Islet precursor cell (in vitro differentiated cells): ENCODE results near the gene FNDC3B.

Source experiments
- DNase-seq: peaks from one replicate; pipeline ENCODE4 v3.0.0-alpha.2; 2018

Gene FNDC3B

DNA sequence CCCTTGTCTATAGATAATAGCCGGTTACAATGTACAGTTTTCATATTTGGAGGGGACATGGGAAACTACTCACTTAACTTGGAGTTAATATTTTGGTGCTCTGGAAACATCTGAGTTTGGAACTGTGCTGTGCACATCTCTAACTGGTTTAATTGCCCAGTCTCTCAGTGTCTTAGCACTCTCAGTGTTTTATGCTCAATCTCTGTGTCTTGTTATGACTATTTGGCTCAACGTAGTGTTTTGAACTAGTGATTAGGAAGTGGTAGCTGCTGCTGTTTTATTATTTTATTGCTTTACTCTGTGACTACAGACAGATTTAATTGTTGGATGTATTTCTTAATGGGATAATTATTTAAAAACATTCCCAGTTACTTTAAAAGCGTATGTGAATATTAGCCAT lies 17.0 kb downstream of the FNDC3B start:
- no peak for DNase-seq

DNA sequence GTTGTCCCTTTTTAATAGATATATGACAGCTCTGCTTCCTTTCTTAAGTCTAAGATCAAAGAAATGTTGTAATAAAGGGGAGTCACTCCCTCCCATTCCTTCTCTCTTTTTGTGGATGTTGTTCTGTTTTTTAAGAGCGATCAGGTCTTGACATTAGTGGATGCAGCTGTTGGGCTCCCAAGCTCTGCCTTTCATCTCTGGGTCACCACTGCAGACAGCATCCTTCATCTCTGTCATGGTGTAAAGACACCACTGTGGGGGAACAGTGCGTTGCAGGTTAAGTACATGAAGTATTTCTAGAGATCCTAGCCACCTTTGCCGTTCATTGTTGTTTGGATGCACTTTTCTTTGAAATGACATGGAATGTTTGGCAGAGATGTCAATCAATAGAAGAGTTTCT lies 17.7 kb downstream of the FNDC3B start:
- no peak for DNase-seq

DNA sequence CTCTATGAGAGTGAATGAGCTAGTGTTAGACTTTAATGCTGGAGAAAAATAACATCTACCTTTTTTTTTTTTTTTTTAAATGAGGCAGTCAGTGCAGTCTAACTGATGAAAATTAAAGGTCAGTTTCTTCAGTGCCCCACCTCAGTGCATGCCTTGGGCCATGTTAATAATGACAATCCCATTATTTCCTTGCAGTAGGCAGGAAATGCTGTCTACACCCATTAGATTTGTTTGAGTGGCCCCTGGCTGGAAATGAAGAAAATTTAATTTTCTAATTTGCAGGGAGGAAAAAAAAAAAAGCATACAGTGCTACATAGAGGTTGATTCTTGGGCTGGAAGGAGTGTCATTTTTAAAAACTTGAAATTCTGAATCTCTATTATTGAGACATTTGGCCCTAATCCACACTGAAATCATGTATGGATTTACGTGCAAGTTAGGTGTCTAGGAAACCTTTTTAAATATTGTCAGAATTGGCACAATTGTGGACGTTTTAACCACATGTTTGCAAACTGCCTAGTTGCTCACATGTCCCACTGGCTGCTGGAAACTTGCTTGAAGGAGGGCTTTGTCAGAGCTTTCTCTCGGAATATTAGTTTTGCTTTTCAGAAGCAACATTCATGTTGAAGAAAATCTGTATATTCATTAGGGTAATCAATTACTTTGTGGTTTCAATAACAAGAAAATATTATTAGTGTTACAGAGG lies 18.4 kb downstream of the FNDC3B start:
- no peak for DNase-seq

DNA sequence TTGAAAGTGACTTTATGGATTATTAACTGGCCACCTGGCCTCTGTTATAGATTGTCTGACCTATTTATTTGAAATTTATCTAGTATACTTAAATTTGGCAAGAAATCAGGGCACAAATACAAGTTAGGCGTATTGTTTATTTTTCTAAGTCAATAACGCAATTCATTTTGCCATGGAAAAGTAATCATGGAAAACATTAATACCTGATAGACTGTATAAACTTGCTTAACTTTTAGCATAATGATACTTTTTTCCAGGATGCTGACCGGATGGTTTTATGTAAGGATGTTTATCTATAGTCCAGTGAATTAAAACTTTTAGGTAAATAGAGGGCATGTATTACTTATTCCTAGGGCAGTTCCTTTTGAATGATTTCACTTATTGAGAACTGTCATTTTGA lies 20.2 kb downstream of the FNDC3B start:
- no peak for DNase-seq

DNA sequence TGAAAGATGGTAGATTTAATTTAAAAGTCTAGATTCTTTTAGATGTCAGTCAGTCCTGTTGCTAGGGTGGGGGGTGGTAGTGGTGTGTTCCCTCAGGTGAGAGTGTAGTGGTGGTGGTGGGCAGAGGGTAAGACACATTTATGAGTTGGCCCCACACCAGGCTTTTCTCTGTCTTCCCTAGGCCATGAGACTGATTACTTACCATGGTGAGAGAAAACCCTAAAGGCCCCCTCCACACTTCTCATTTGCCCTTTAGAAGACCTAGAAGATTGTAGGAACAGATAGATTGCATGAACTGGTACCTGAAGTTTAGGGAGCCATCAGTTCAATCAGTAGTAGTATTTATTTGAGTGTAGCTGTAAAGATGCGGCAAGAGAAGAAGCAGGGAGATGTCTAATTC lies 20.9 kb downstream of the FNDC3B start:
- no peak for DNase-seq

DNA sequence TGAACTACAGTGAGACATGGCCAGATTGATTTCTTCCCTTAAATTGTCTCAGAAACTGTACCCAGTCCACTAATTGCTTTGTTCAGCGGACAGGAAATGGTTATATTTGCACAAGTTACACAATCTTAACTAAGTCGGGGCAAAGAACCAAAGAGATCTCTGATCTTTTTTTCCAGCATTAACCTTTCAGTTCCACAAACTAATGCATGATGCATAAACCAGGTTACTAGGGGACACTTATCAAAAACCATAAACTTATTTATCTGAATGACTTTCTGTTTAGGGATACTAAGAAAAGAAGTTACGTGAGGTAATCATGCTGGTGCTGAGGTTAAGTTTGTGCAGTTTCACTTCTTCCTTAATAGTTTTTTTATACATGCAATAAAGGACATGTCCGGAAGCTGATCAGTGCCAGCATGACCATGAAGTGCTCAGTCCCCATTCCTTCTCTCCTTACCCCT lies 22.4 kb downstream of the FNDC3B start:
- no peak for DNase-seq

DNA sequence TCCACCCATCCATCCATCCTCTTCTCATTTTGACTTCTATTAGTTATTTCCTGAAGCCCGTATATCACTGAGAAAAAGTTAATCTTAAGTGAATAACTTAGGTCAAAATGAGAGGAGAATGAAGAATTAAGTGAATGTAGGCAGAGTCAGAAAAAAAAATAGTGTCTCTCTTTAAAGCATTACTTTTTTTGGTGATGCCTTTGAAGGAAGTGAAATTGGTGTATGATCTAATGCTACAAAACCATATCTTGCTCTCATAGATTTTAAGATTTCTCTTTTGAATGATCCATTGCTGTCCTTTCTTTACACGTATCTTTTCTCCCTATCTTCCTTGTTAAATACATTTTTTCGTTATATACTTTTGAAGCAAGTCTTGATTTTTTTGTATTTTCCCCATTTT lies 23.4 kb downstream of the FNDC3B start:
- DNase-seq, result no peak

DNA sequence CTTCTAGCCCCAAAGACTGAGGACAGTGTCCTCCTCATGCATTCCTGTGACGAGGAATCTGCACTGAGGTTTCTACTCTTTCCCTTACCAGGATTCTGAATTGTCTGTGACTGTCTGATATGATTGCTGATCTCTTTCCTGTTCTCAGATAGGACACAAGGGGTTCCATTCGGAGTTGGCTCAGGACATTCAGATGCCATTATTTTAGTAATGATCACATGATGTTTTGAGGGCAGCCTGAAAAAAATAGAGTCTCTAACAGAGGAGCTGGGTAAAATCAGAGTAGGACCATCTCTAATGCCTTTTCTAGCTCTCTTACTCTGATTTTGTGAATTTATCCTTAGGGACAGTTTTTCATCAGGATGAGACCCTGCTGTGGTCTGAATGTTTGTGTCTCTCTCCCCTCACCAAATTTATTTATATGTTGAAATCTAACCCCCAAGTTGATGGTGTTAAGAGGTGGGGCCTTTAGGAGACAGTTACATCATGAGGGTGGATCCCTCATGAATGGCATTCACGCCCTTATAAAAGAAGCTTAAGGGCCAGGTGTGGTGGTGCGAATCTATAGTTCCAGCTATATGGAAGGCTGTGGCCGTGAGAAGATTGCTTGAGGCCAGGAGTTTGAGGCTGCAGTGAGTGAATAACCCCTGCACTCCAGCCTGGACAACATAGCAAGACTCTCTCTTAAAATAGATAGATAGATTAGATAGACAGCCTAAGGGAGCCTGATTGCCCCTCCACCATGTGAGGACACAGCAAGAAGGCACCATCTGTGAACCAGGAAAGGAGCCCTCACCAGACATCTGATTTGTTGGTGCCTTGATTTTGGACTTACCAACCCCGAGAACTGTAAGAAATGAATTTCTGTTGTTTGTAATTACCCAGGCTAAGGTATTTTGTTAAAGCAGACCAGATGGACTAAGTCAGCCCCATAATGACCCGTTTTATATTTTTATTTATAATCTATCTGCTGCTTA lies 24.4 kb downstream of the FNDC3B start:
- DNase-seq, result no peak

DNA sequence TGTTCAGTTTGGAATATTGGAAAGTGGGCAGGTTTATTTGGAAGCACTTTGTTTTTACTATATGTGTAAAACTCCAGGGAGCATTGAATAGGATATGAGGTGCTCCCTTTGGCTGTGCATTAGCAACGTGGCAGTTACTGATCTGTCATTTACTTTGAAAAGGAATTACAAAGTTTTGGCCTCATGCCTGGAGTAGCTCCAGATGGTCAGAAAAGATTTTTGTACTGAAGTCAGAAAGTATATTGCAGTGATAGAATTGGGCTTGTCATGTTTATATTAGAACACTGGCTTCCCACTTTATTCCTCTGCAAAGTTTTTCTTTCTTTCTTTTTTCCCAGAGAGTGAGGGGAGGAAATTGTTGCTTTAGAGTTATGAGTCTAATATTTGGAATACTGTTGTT lies 26.1 kb downstream of the FNDC3B start:
- no peak for DNase-seq

DNA sequence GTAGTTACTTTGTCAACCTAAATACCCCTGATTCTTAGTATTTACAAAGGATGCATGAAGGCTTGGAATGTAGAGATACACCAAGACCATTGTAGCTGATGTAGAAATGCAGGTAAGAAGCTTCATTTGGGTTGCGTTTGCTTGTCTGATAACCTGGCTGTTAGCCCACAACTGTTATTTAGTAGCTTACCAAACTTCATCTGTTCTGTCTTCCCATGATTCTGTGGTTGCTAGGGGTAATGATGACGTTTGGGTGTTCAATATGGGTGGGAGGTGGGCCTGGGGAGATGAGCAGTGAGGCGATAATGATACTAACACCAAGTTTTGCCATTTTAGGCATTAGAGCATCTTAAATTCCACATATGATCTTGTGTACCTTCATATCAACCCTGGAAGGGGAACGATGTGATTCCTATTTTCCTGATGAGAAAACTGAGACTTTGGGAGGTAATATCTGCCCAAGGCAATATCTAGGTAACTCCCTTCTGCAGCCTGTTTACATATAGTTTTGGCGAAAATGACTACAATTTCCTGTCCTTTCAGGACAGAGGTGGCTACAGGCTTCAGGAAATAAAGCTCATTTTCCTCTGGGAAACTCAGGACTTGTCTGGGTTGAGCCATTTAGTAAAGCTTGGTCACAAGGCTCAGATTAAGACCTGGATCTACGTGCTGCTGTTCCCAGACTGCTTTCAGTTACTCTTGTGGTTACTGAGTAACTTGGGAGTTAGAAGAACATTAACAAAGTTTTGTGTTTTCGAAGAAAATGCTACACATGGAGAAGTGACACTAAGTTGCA lies 26.8 kb downstream of the FNDC3B start:
- no peak for DNase-seq

DNA sequence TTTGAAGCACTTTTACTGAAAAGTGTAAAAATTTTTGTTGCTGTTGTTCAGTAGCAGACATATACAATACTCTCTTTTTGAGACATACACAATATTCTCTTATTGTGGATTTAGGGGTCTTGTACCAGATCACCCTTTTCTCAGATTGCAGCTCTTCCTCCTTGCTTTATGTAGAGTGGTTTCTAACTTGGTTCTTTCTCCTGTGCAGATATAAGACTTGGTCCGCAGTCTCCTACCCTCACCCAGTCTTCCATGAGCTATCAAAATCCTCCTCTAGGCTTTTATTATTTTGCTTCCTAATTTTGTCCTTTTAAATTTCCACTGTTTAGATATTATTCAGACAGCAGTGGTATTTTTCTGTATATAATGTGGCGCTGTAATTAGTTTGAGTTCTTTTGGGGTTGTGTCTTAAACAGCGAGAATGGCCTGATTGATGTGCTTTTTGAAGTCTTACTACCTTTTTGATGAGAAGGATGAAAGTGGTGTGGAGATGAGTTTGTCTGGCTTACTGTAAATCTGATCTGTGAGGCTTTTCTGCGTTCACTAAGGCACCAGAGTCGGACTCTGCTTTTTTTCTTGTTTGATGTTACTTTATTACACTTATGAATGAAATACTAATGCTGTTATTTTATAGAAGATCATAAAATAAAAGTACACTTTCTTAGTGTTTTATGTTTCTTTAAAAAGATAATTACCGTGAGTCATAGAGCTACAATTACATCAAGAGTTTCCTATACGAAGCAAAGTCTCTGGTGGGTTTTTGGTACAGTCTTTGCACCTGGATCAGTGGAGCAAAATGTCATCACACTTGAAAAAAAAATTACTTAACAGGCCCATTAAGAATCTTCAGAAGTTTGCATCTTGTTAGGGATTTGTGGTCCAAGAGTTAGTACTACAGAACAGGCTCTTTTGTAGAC lies 27.8 kb downstream of the FNDC3B start:
- no peak for DNase-seq

DNA sequence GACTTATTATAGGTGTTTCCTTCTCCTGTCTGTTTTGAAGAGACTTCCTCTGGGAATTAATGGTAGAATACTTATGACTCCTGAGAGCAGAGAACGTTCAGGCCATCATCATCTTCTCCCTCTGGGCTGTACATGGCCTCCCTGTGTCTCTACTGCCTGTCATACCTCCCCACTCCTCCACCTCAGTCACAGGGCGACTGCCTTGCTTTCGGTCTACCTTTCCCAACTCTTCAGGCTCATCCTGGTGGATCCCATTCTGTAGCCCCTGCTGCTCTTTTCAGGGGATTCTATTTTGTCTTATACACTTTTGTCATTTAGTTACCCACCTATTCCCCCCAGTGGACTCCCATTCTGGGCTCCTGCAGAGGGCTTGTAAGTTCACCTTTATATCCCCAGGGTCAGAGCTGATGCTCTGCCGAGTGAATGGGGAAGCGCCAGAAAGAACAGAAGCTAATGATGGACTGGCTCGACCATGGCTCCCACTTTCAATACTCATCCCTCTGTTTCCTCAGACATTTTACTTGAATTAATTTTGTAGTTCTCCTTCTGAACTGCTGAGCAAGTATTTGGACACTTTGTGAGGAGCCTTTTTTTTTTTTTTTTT lies 28.6 kb downstream of the FNDC3B start:
- DNase-seq, result no peak

DNA sequence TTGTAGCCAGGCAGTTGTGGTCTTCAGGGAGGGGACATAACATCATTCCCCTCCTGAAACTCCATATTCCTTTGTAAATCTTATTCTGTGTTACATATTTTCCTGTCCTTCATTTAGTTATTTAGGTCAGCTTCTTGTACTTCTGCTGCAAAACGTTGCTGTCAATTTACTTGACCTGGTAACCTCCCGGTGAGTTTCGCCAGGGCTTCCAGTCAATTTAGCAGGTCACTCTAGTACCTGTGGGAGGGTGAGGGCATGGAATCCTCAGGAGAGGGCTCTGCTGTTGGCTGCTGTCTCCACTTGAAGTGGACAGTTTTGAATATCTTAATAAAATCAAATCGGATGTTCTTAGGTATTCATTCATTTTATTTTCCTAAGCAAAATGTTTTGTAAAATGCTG lies 29.6 kb downstream of the FNDC3B start:
- DNase-seq, result no peak

DNA sequence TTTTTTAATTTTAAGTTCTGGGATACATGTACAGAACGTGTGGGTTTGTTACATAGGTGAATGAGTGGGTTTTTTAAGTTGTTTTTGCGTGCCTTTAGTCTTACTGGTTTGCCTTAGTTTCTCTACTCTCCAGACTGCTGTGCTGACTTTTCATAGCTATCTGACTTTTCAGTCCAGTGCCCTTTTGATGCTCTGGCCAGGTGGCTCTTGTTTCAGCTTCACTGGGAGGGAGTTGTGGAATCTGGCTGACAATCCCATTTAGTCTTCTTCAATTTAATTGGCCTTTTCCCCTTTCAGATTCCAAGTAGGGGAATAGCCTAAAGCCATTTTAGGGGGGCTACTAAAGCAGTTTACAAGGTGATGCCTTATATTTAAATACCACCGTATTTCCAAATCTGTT lies 30.1 kb downstream of the FNDC3B start:
- DNase-seq, result no peak

DNA sequence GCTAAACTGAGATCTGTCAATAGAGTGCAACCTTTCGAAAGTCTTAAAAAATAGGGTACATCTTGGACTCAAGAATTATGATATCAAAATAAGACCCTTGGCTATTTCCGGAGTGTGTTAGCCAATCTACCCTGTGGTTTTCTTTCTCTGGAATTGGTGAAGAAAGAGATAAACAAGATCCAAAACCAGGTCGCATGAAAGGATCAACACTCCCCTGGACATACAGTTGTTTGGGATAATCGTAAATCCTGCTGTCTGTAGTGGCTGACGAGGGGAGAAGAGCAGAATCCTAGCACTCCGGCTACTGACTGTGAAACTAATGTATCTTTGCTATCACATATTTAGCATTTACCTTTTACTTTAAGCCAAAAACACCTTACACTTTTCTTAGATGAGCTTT lies 30.9 kb downstream of the FNDC3B start:
- DNase-seq, result no peak

DNA sequence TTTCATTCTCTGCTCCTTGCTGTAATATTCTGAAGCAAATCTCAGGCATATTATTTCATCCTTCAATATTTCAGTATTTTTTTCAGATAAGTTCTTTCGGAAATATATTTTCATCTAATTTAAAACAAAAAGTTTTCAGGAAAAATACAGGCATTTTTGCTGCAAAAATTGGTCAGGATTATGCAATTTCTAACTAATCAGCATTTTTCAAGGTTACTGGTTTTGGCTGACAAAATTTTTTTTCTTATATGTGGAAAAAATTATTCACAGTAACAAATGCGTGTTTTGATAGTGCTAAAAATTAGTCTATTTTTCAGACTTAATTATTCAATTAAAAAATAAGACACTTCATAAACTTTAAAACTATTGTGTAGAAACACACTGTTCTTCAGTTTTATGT lies 31.4 kb downstream of the FNDC3B start:
- DNase-seq, result no peak

DNA sequence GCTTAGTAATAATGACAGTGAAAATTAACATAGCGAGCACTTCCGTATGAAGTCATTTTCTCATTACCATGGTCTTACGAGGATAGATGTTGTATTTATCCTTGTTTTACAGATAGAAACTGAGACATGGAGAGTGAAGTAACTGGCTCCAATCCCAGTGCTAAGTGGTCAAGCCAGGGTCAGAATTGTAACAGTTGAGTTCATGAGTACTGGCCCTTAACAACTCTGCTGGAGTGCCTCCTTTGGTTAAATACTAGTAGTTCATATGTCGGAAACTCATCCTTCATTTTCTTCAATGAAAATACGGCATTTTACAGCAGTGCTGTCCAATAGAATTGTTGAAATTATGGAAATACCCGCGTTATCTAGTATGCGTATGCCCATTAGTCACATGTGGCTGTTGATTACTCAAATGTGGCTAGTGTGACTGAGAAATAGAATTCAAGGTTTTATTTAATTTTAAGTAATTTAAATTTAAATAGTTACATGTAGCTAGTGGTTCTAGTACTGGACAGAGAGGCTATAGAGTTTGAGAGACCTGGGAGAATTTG lies 32.5 kb downstream of the FNDC3B start:
- DNase-seq, result no peak

DNA sequence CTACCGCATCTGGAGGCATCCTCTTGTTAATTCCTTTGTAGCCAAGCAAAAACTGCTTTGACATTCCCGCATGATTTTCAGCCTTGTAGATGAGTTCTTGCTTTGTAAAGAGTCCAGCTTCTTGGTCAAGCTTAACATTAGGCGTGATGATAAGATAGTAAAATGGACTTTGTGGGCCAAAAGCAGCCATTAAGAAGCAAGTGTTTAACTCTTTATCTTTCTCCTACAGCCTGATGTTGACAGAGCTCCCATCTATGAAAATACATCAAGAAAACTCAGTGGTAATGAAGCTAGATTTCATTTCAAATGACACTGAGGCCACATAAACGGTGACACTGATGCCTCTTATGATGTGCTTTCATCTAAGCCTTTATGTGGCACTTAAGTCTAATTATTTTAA lies 33.2 kb downstream of the FNDC3B start:
- DNase-seq, result no peak

DNA sequence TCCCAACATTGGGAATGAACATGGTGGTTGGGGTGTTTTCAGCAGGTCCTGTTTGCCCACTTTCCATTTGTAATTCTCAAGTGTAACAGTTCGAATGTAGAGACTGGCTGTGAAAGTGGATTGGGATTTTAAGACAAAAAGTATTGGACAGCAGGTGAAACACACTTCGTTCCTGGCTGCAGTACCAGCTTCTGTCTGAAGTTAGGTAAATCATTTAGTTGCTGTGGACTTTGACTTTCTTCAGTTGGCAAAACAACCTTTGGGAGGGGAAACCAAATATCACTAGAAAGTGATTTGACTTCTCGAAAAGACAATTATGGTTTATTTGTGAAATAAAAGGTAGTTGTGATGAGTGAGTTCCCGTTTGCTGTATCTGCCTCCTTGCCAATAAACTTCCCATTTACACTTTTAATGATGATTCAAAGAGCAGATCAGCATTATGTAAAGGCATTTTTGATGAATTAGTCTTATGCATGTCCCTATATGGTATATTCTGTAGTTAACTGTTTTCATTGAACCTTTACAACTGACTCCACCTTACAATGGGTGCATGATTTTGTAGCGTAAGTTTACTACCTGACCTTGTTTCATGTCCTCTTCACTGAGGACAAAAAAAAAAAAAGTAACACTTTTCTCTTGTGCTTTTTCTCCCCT lies 34.0 kb downstream of the FNDC3B start:
- no peak for DNase-seq

DNA sequence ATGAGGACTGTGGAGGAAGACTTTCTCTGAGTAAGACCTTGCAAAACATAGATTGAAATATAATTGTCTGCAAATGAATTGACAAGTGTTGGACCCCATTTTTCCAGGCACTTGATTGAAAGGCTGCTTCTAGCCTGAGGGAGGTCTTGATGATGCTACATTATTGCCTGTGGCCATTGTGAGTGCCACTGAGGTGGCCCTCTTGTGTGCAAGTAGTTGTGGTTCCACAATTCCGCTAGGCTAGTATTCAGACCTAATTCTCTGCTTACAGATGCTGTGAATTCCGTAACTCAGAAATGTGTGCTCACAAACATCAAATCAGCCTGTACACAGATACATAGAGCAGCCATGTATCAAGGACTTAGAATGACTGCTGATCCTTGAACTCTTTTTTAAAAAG lies 34.7 kb downstream of the FNDC3B start:
- DNase-seq, result no peak

DNA sequence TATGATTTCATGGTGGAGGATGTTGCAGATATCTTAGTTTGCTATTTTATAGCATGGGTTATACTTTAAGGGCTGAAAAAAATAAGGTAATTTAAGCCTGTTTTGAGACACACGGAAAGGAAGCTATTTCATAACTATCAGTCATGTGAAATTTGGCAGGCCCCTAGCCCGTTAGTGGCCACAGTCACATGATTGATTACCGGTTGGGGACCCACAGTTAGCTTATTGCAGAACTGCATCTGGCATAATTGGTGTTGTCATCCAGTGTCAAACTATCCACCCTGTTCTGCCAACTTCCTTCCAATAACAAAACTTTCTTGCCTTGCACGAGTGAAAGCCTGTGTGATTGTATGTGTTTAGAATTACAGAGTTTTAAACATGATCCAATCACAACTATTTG lies 35.2 kb downstream of the FNDC3B start:
- no peak for DNase-seq
